ENCODE results near the gene FGD6. TPM values are rescaled to one million over a fixed set of nuclear protein-coding genes. Genes with fewer than 3 reads are reported as not detected.
A peak's percentile ranks its signal among the peaks of the same experiment; 100 is the strongest.
"Not testable (repeated sequence)": the region's sequence is repeated elsewhere in the genome, so short reads cannot be mapped to it uniquely, and the experiment has no call there.

FGD6 gene
- total RNA-seq, 1 experiment from 2014 or later: 2.2 TPM

GRCh38 chr12:95235621-95236020 lies 18.4 kb upstream of the FGD6 start:
- DNase-seq (ENCODE audit: extremely low read depth, low read depth): not testable (repeated sequence)

- not testable (repeated sequence) for DNase-seq (ENCODE audit: extremely low read depth, low read depth)
Observed at GRCh38 chr12:95234187-95234586, 16.9 kb upstream of the FGD6 start.

GRCh38 chr12:95231190-95231589 lies 13.9 kb upstream of the FGD6 start:
- DNase-seq (ENCODE audit: extremely low read depth, low read depth): peak; percentile 69

GRCh38 chr12:95230313-95230712 lies 13.0 kb upstream of the FGD6 start:
- DNase-seq (ENCODE audit: extremely low read depth, low read depth): no peak

- no peak for DNase-seq (ENCODE audit: extremely low read depth, low read depth)
Observed at GRCh38 chr12:95229636-95230035, 12.4 kb upstream of the FGD6 start.

GRCh38 chr12:95228617-95229016 lies 11.3 kb upstream of the FGD6 start:
- DNase-seq (ENCODE audit: extremely low read depth, low read depth): no peak

- no peak for DNase-seq (ENCODE audit: extremely low read depth, low read depth)
Observed at GRCh38 chr12:95227818-95228356, 10.6 kb upstream of the FGD6 start.

GRCh38 chr12:95225645-95226212 lies 8.5 kb upstream of the FGD6 start:
- DNase-seq (ENCODE audit: extremely low read depth, low read depth): no peak

GRCh38 chr12:95224202-95225170 lies 7.2 kb upstream of the FGD6 start:
- no peak for DNase-seq (ENCODE audit: extremely low read depth, low read depth)

- no peak for DNase-seq (ENCODE audit: extremely low read depth, low read depth)
Observed at GRCh38 chr12:95220726-95221125, 3.5 kb upstream of the FGD6 start.

GRCh38 chr12:95220190-95220589 lies 2.9 kb upstream of the FGD6 start:
- DNase-seq (ENCODE audit: extremely low read depth, low read depth): no peak

GRCh38 chr12:95218150-95219133 lies 1.2 kb upstream of the FGD6 start:
- no peak for DNase-seq (ENCODE audit: extremely low read depth, low read depth)

- no peak for DNase-seq (ENCODE audit: extremely low read depth, low read depth)
Observed at GRCh38 chr12:95216711-95217376, 423 bp downstream of the FGD6 start.

- DNase-seq (ENCODE audit: extremely low read depth, low read depth): no peak
Observed at GRCh38 chr12:95215949-95216348, 1.3 kb downstream of the FGD6 start.

- no peak for DNase-seq (ENCODE audit: extremely low read depth, low read depth)
Observed at GRCh38 chr12:95214466-95214865, 2.8 kb downstream of the FGD6 start.

GRCh38 chr12:95213928-95214327 lies 3.3 kb downstream of the FGD6 start:
- DNase-seq (ENCODE audit: extremely low read depth, low read depth): no peak

GRCh38 chr12:95213119-95213518 lies 4.1 kb downstream of the FGD6 start:
- DNase-seq (ENCODE audit: extremely low read depth, low read depth): no peak

GRCh38 chr12:95212586-95212985 lies 4.7 kb downstream of the FGD6 start:
- no peak for DNase-seq (ENCODE audit: extremely low read depth, low read depth)

- DNase-seq (ENCODE audit: extremely low read depth, low read depth): no peak
Observed at GRCh38 chr12:95208678-95209077, 8.6 kb downstream of the FGD6 start.

GRCh38 chr12:95207407-95207806 lies 9.9 kb downstream of the FGD6 start:
- DNase-seq (ENCODE audit: extremely low read depth, low read depth): no peak
